A204.1 (cell line): Measurements from ENCODE around the gene EFHC2.
"Not testable (repeated sequence)": the region's sequence is repeated elsewhere in the genome, so short reads cannot be mapped to it uniquely, and the experiment has no call there.

Experiments
- FAIRE-seq: peaks from 2 replicates; lab custom pipeline; 2012; peaks lifted over from hg19 to GRCh38; lab: Jason Lieb, UNC

Gene EFHC2

DNA sequence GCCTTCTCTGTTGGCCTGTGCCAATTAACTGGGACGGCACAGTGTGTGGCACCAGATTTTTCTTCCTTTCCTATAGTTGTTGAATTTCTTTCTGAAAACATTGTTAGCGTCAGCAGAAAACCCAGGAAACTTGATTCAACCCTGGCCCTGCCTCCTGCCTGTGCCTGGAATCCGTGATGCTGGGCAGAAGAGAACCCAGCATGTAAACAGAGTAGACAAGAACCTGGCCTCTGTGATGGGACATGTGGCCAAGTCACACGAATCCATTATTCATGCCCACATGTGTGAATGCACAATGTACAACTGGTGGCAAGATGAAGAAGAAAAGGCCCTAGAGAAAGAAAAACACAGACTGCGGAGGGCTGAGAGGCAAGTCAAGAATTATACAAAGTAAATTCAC is 111.4 kb downstream of the EFHC2 start:
- no peak for FAIRE-seq

DNA sequence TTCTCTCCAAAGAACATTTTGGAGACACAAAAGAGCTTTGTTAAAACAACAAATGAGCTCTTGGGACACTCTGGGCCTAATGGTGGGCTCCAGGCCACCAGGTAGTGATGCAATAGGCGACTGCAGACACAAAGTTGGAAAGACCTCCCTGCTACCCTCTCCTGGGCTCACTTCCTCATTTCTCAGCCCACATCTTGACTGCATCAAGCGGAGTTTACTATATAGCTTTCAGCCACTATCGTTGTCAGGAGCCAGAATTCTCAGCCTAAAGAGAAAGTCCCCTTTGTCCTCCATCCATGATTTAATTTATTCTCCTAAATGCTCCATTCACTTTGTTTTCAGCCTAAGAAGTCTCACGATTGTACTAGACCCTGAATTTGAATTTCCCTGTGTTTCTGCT is 114.9 kb downstream of the EFHC2 start:
- no peak for FAIRE-seq

- no peak for FAIRE-seq
These were observed 115.5 kb downstream of the EFHC2 start for GRCh38 chrX:44227991-44228390.

- no peak for FAIRE-seq
These were observed 117.8 kb downstream of the EFHC2 start for GRCh38 chrX:44225667-44226066.

GRCh38 chrX:44224760-44225159 is 118.7 kb downstream of the EFHC2 start:
- FAIRE-seq: no peak

DNA sequence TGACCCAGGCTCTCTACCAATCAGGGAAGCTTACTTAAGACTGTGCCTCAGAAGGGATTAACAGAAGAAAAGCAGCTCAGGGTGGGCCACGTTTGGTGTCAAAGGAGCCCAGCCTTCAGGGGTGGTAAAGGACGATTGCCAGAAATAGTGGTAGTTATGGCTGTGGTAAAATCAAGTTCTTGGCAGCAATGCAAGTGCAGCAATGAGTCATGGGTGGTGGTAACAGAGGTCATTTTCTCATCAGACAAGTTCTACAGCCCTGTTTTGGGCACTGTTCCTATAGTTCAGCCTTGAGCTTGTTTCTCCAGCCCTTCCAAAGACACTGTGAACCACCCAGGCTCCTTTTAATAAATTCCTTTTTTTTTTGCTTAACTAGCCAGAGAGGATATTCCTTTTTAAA is 120.3 kb downstream of the EFHC2 start:
- FAIRE-seq: no peak

DNA sequence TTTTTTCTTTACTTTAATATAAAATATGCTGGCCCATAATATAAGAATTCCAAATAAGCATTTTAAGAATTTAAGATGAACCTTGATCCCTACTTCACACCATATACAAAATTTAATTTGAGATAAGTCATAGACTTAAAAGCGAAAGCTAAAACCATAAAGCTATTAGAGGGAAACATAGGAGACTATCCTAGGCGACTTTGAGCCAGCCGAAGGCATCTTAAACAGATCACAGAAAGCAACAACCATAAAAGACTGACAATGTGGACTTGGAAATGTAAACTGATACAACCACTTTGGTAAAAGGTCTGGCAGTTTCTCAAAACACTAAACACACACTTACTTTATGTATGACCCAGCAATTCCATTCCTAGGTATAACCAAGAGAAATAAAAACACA is 125.0 kb downstream of the EFHC2 start:
- no peak for FAIRE-seq

- FAIRE-seq: no peak
These were observed 127.3 kb downstream of the EFHC2 start for GRCh38 chrX:44216171-44216570.

- FAIRE-seq: no peak
These were observed 139.7 kb downstream of the EFHC2 start for GRCh38 chrX:44203791-44204190.

DNA sequence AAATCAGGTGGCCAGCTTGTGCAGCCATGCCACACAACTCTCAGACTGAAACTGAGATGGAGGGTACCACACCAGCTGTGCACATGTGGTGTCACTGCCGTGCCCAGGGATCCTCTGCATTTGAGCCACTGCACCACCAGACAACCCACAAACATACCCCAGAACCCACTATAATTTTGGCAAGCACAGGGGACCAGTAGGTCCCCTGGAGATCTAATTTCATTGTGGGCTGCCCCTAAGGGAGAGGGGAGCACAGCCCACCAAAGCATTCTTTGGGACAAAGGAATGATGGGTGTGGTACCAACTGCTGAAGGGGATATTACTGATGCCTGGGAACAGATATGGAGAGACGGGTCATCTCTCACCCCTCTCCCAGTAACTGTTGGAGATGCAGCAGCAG is 140.9 kb downstream of the EFHC2 start:
- FAIRE-seq: no peak

GRCh38 chrX:44189116-44189515 is 154.4 kb downstream of the EFHC2 start:
- FAIRE-seq: no peak

- not testable (repeated sequence) for FAIRE-seq
These were observed 155.6 kb downstream of the EFHC2 start for GRCh38 chrX:44187915-44188314.

DNA sequence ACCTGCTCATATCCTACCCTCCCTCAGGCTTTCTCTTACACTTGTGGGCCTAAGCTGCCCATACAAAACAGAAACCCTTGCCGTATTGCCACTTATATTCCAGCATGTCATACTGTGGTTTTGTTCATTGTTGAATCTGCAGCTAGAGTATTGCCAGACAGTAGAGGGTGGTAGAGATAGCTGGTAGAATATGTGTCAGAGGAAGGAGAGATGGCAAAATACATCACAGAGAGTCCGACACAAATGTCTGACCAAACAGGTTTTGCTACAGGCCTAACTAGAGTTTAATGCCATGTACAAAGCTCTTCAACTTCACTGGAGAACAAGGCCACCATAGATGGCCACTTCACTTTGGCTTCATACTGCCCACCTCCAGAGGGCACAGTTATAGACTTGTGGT is 160.1 kb downstream of the EFHC2 start:
- no peak for FAIRE-seq

GRCh38 chrX:44178274-44179053 is 165.0 kb downstream of the EFHC2 start:
- FAIRE-seq: no peak

GRCh38 chrX:44175455-44175854 is 168.0 kb downstream of the EFHC2 start:
- no peak for FAIRE-seq

- no peak for FAIRE-seq
These were observed 169.4 kb downstream of the EFHC2 start for GRCh38 chrX:44174061-44174460.

- FAIRE-seq: no peak
These were observed 170.3 kb downstream of the EFHC2 start for GRCh38 chrX:44173219-44173618.

DNA sequence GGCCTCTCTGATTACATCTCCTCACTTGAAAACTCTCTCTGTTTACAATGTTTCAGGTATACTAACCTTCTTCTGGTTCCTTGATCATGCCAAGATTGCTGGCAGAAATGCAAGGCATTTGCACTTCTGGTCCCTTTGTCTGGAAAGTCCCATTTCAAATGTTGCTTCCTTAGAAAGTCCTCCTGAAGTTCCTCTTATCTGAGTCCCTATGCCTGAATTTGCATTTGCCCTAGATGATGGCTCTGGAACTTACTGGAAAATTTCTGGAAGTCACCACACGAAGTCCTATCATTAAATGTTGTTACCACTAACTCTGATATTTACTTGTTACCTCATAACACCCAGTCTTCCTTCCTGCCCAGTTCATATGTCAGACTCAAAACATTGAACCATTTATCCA is 176.4 kb downstream of the EFHC2 start:
- FAIRE-seq: no peak

DNA sequence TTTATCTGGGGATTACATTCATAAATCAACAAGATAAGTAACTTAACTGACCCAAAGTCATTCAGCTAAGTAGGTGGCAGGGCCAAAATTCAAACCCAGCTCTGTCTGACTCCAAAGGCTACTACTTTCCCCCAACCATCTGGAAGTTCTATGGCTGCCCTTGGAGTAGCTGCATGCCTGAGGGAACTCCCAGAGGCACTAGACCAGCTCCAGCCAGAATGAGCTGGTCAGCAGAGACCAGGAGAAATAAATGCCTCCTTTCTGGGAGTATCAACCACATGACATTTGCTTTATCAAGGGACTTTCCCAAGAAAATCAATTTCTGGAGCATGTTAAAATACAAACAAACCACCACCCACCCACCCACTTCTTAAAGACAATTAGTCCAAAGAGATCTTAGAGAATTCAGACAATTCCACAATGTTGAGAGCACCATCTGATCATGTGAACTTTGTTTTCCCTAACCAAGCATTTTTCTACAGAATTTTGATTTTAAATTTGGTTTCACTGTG is 180.5 kb downstream of the EFHC2 start:
- no peak for FAIRE-seq

GRCh38 chrX:44157858-44158257 is 185.6 kb downstream of the EFHC2 start:
- FAIRE-seq: no peak

DNA sequence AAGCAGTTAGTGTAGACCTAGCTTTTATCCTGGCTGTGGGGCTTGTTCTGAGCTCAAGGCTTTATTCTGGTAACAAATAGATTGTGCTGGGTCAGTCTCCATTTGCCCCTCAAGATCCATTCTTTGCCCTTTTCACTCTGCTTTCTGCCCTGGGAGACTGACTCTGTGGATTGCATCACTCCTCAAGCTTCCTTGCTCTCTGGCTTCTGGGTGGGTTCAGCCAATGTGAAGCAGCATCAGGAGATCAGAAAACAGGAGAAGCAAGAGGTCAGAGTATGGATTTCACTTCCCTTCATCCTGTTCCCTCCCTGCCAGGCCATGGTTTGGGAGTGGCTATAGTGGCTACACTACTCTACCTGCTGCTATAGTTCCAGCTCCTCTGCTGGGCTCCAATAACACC is 186.2 kb downstream of the EFHC2 start:
- no peak for FAIRE-seq

DNA sequence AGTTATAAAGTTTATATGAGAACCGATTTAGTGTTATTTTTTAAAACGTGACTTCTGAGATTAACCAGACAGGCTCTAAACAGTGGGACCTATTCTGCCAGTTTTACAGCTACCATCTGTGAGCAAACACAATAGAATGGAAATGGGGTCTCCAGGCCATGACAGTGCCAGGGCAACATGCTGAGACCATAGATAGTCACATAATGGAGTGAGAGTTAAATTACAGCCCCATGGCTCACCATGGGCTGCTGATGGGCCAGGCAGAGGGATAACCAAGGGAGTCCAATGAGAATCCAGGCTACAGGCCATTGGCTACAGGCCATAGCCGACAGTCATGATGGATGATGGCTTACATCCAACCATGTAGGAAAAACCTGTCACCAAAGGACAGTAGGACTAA is 186.7 kb downstream of the EFHC2 start:
- no peak for FAIRE-seq

DNA sequence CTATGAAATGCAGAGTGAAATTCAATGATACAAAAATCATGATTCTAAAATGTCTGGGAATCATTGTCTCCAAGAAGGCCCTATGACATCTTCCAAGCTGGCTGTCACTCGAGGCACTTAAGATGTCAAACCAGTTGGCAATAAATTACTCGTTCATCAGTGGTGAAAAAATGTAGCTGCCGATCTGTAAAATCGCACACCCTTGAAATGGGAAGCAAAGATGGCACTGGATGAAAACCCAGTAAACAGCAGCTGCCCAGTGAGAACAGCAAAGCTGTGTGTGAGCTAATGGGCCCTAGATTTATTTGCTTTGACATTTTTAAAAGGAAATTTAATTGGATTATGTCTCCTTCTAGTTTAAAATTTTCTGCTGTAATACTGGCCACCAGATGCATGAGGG is 188.3 kb downstream of the EFHC2 start:
- FAIRE-seq: no peak

DNA sequence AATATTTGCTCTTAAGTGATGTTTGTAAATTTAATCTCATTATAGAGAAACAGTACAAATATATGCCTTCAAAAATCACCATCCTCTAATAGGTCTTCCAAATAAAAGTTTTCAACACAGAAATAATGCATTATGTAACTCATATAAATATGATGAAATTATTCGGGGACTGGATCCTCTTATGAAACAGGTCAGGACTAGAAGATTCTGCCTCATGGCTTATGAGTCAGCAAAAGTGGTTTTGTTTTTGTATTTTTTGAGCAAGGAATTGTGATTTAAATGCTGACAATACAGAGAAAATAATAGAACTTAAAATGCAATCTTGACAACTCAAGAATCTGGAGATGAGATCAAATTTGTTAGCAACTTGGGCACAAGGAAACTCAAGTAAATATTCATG is 190.6 kb downstream of the EFHC2 start:
- FAIRE-seq: no peak
